ENCODE data around the gene ACOT13. TPM values are rescaled to one million over a fixed set of nuclear protein-coding genes. Genes with fewer than 3 reads are reported as not detected.
A peak's percentile ranks its signal among the peaks of the same experiment; 100 is the strongest.
"Not testable (repeated sequence)": the region's sequence is repeated elsewhere in the genome, so short reads cannot be mapped to it uniquely, and the experiment has no call there.

The ACOT13 gene
- total RNA-seq, 3 donors from 2014 or later (not counting 1 experiment from before 2014, with no cell fraction given) = 3.2 to 4.3 (median 4.2) TPM

- peak; percentile 73 to 95 (median 83) for ATAC-seq
- 42% methylated on average over 6 of the region's 8 CpGs for WGBS (ENCODE audit: insufficient coverage)
- H3K4me3 Mint-ChIP-seq; H3K9me3 Mint-ChIP-seq; H3K27me3 ChIP-seq (ENCODE audit: control insufficient read depth, insufficient read depth, low read length); H3K36me3 ChIP-seq (ENCODE audit: control insufficient read depth, insufficient read depth, low read length); H3K4me1 ChIP-seq (ENCODE audit: control insufficient read depth, insufficient read depth, low read length); H3K4me3 ChIP-seq (ENCODE audit: low read length); H3K36me3 Mint-ChIP-seq; H3K27me3 Mint-ChIP-seq (ENCODE audit: low read depth in 2 of 2); H3K9me3 ChIP-seq (ENCODE audit: control insufficient read depth, insufficient read depth, low read length); H3K27ac ChIP-seq (ENCODE audit: low read length): not testable (repeated sequence)
- H3K4me1 Mint-ChIP-seq = peaks cover 5 to 11% of the 10 kb centered on the region in 2 donors
- TF ChIP-seq CTCF (IDR thresholded peaks at IDR 0.05) = peak; percentile 46
- DNase-seq = peak in 1 of 2 donors; percentile 74
- intact Hi-C loops (cut with micrococcal nuclease) = loop anchor here (1.0 kb wide), 1 partner anchor 114 kb away; no protein-coding TSS in a partner anchor
- peak overlapping the region in 1 of 2 donors; percentile 9 for H3K27ac Mint-ChIP-seq
These were observed 28.8 kb downstream of the ACOT13 start for GRCh38 chr6:24695635-24696034.

GRCh38 chr6:24696097-24696496, 29.2 kb downstream of the ACOT13 start:
- H3K27me3 Mint-ChIP-seq (ENCODE audit: low read depth in 2 of 2) = no peaks in the 10 kb centered on the region

GRCh38 chr6:24699521-24700359, 32.9 kb downstream of the ACOT13 start:
- no peak overlapping the region for H3K27ac ChIP-seq (ENCODE audit: low read length)
- Mint-ChIP-seq H3K9me3 (no peaks in the 10 kb centered on the region), H3K4me3 (no peak overlapping the region), H3K36me3 (peaks cover 14% of the 10 kb centered on the region), H3K27me3 (ENCODE audit: low read depth in 2 of 2) (no peaks in the 10 kb centered on the region), H3K27ac (peak overlapping the region; percentile 75 to 79), H3K4me1 (peaks cover 17 to 30% of the 10 kb centered on the region in 2 donors)
- intact Hi-C loops (cut with micrococcal nuclease) = no loop called here
- no peaks in the 10 kb centered on the region for H3K9me3 ChIP-seq (ENCODE audit: control insufficient read depth, insufficient read depth, low read length)
- H3K27me3 ChIP-seq (ENCODE audit: control insufficient read depth, insufficient read depth, low read length) = no peaks in the 10 kb centered on the region
- no peak for TF ChIP-seq CTCF (IDR thresholded peaks at IDR 0.05)
- H3K4me3 ChIP-seq (ENCODE audit: low read length) = no peak overlapping the region
- WGBS (ENCODE audit: insufficient coverage) = 60% methylated on average over 1 of the region's 3 CpGs
- DNase-seq (no peak), ATAC-seq (no peak)
- peaks cover 32% of the 10 kb centered on the region for H3K36me3 ChIP-seq (ENCODE audit: control insufficient read depth, insufficient read depth, low read length)
- no peaks in the 10 kb centered on the region for H3K4me1 ChIP-seq (ENCODE audit: control insufficient read depth, insufficient read depth, low read length)

More at GRCh38 chr6:24696097-24696496, 29.2 kb downstream of the ACOT13 start:
- no peak overlapping the region for H3K27ac ChIP-seq (ENCODE audit: low read length)
- no peaks in the 10 kb centered on the region for H3K27me3 ChIP-seq (ENCODE audit: control insufficient read depth, insufficient read depth, low read length)
- DNase-seq (no peak), ATAC-seq (no peak)
- no peaks in the 10 kb centered on the region for H3K4me1 ChIP-seq (ENCODE audit: control insufficient read depth, insufficient read depth, low read length)
- no peaks in the 10 kb centered on the region for H3K9me3 ChIP-seq (ENCODE audit: control insufficient read depth, insufficient read depth, low read length)
- peak overlapping the region in 1 of 2 donors; percentile 9 for H3K27ac Mint-ChIP-seq
- no peaks in the 10 kb centered on the region for H3K36me3 Mint-ChIP-seq
- H3K36me3 ChIP-seq (ENCODE audit: control insufficient read depth, insufficient read depth, low read length) = peaks cover 5% of the 10 kb centered on the region
- peaks cover 5 to 15% of the 10 kb centered on the region in 2 donors for H3K4me1 Mint-ChIP-seq
- H3K4me3 Mint-ChIP-seq = no peak overlapping the region
- 100% methylated on average over 2 of the region's 2 CpGs for WGBS (ENCODE audit: insufficient coverage)
- TF ChIP-seq CTCF (IDR thresholded peaks at IDR 0.05) = no peak
- H3K9me3 Mint-ChIP-seq = no peaks in the 10 kb centered on the region
- H3K4me3 ChIP-seq (ENCODE audit: low read length) = no peak overlapping the region
- intact Hi-C loops (cut with micrococcal nuclease) = no loop called here

Data from natural killer cell (primary cell).